HFFc6 (cell line): ENCODE measurements around the gene ADRM1. TPM values are rescaled to one million over a fixed set of nuclear protein-coding genes. Genes with fewer than 3 reads are reported as not detected.

Source experiments
- DNase-seq: peaks from one replicate; pipeline ENCODE4 v3.0.0-alpha.2; 2018
- H3K27ac Mint-ChIP-seq: 2 replicates; pipeline ENCODE4 v1.8.0; 2020; ENCODE audit warnings: mild to moderate bottlenecking, mixed read lengths
- H3K27me3 Mint-ChIP-seq: 2 replicates; pipeline ENCODE4 v1.8.0; 2021; ENCODE audit warnings: mild to moderate bottlenecking, moderate library complexity, mixed read lengths; ENCODE audit not compliant: insufficient read depth
- H3K36me3 Mint-ChIP-seq: 2 replicates; pipeline ENCODE4 v1.8.0; 2021; ENCODE audit warnings: low read depth, mixed read lengths
- H3K4me1 Mint-ChIP-seq: 2 replicates; pipeline ENCODE4 v1.8.0; 2020; ENCODE audit warnings: low read depth, mixed read lengths
- H3K4me3 Mint-ChIP-seq: 2 replicates; pipeline ENCODE4 v1.8.0; 2020; ENCODE audit warnings: mild to moderate bottlenecking, moderate library complexity, mixed read lengths
- H3K9me3 Mint-ChIP-seq: 2 replicates; pipeline ENCODE4 v1.8.0; 2020; ENCODE audit warnings: mild to moderate bottlenecking, mixed read lengths
- CTCF ChIP-seq: fragments of 200-600 bp; sonication (generic); IDR thresholded peaks from 2 replicates; pipeline ENCODE4 v1.5.0; 2021; ENCODE audit warnings: antibody characterized with exemption, mild to moderate bottlenecking
- total RNA-seq, 6 experiments: library from RNA; stranded (reverse); fragmentation: NEBNext Ultra II Directional; extraction: Animal tissue kit (Norgen Biotek cat#: 25700); gene quantifications; 2 replicates in 1 of 6; 3 replicates in 5 of 6; pipeline ENCODE4 v1.2.3, GENCODE V29; 2021

The ADRM1 gene
- total RNA-seq, 6 experiments from 2014 or later, result 126 to 133 (median 129) TPM

GRCh38 chr20:62344092-62344491 is 41.3 kb downstream of the ADRM1 start:
- peaks cover 15% of the 10 kb centered on the region for H3K36me3 Mint-ChIP-seq
- no peak for TF ChIP-seq CTCF

GRCh38 chr20:62344782-62345181 is 42.0 kb downstream of the ADRM1 start:
- peaks cover 15% of the 10 kb centered on the region for H3K27me3 Mint-ChIP-seq
- no peak overlapping the region for H3K4me3 Mint-ChIP-seq
- no peak for TF ChIP-seq CTCF
- DNase-seq, result no peak
- no peak overlapping the region for H3K27ac Mint-ChIP-seq
- H3K9me3 Mint-ChIP-seq, result peaks cover 11% of the 10 kb centered on the region
- H3K36me3 Mint-ChIP-seq, result peaks cover 12% of the 10 kb centered on the region
- no peaks in the 10 kb centered on the region for H3K4me1 Mint-ChIP-seq

More at GRCh38 chr20:62344092-62344491, 41.3 kb downstream of the ADRM1 start:
- DNase-seq, result no peak
- H3K4me1 Mint-ChIP-seq, result no peaks in the 10 kb centered on the region
- peaks cover 11% of the 10 kb centered on the region for H3K9me3 Mint-ChIP-seq
- H3K27ac Mint-ChIP-seq, result no peak overlapping the region
- H3K27me3 Mint-ChIP-seq, result peaks cover 15% of the 10 kb centered on the region
- no peak overlapping the region for H3K4me3 Mint-ChIP-seq

GRCh38 chr20:62345681-62346370 is 43.0 kb downstream of the ADRM1 start:
- Mint-ChIP-seq H3K27me3 (peaks cover 15% of the 10 kb centered on the region), H3K4me1 (no peaks in the 10 kb centered on the region), H3K27ac (no peak overlapping the region), H3K9me3 (peaks cover 11% of the 10 kb centered on the region), H3K4me3 (no peak overlapping the region), H3K36me3 (peaks cover 10% of the 10 kb centered on the region)
- no peak; the same call in 1 of the 2 replicates for TF ChIP-seq CTCF
- no peak for DNase-seq

- H3K27ac Mint-ChIP-seq, result no peak overlapping the region
- H3K4me3 Mint-ChIP-seq, result no peak overlapping the region
- no peaks in the 10 kb centered on the region for H3K4me1 Mint-ChIP-seq
- no peak for TF ChIP-seq CTCF
- H3K27me3 Mint-ChIP-seq, result peaks cover 15% of the 10 kb centered on the region
- peaks cover 11% of the 10 kb centered on the region for H3K9me3 Mint-ChIP-seq
- H3K36me3 Mint-ChIP-seq, result peaks cover 10% of the 10 kb centered on the region
- no peak for DNase-seq
Observed at GRCh38 chr20:62346398-62347150, 43.8 kb downstream of the ADRM1 start.

- Mint-ChIP-seq H3K9me3 (peaks cover 11% of the 10 kb centered on the region), H3K27ac (no peak overlapping the region), H3K4me3 (no peak overlapping the region), H3K4me1 (no peaks in the 10 kb centered on the region), H3K36me3 (peaks cover 10% of the 10 kb centered on the region), H3K27me3 (peaks cover 11% of the 10 kb centered on the region)
- no peak for TF ChIP-seq CTCF
- no peak for DNase-seq
Observed at GRCh38 chr20:62347151-62347404, 44.3 kb downstream of the ADRM1 start.
